ENCODE results near the gene BST2.

BST2 gene

GRCh38 chr19:17419154-17419620 is 13.8 kb upstream of the BST2 start:
- peak overlapping the region; percentile 44 for H3K4me3 ChIP-seq (ENCODE audit: low read depth, low read length)
- DNase-seq (ENCODE audit: low read depth, low spot score): no peak
- in situ Hi-C loops (cut with HindIII; ENCODE audit: low sequenced_read_pairs): no loop called here
- TF ChIP-seq CTCF (IDR thresholded peaks at IDR 0.05; ENCODE audit: low read depth, low read length): no peak

- no peak for TF ChIP-seq CTCF (IDR thresholded peaks at IDR 0.05; ENCODE audit: low read depth, low read length)
- no peak for DNase-seq (ENCODE audit: low read depth, low spot score)
- no peak overlapping the region for H3K4me3 ChIP-seq (ENCODE audit: low read depth, low read length)
- in situ Hi-C loops (cut with HindIII; ENCODE audit: low sequenced_read_pairs): no loop called here
Measured at GRCh38 chr19:17418710-17419109, 13.3 kb upstream of the BST2 start.

- TF ChIP-seq CTCF (IDR thresholded peaks at IDR 0.05; ENCODE audit: low read depth, low read length): no peak
- in situ Hi-C loops (cut with HindIII; ENCODE audit: low sequenced_read_pairs): no loop called here
- H3K4me3 ChIP-seq (ENCODE audit: low read depth, low read length): no peak overlapping the region
- DNase-seq (ENCODE audit: low read depth, low spot score): no peak
Measured at GRCh38 chr19:17415121-17415520, 9.7 kb upstream of the BST2 start.

GRCh38 chr19:17414097-17414496 is 8.7 kb upstream of the BST2 start:
- in situ Hi-C loops (cut with HindIII; ENCODE audit: low sequenced_read_pairs): no loop called here
- DNase-seq (ENCODE audit: low read depth, low spot score): no peak
- TF ChIP-seq CTCF (IDR thresholded peaks at IDR 0.05; ENCODE audit: low read depth, low read length): no peak
- H3K4me3 ChIP-seq (ENCODE audit: low read depth, low read length): no peak overlapping the region

- in situ Hi-C loops (cut with HindIII; ENCODE audit: low sequenced_read_pairs): no loop called here
- no peak for DNase-seq (ENCODE audit: low read depth, low spot score)
- H3K4me3 ChIP-seq (ENCODE audit: low read depth, low read length): no peak overlapping the region
- no peak for TF ChIP-seq CTCF (IDR thresholded peaks at IDR 0.05; ENCODE audit: low read depth, low read length)
Measured at GRCh38 chr19:17411801-17412200, 6.4 kb upstream of the BST2 start.

GRCh38 chr19:17409990-17410389 is 4.6 kb upstream of the BST2 start:
- H3K4me3 ChIP-seq (ENCODE audit: low read depth, low read length): no peak overlapping the region
- in situ Hi-C loops (cut with HindIII; ENCODE audit: low sequenced_read_pairs): no loop called here
- TF ChIP-seq CTCF (IDR thresholded peaks at IDR 0.05; ENCODE audit: low read depth, low read length): no peak
- DNase-seq (ENCODE audit: low read depth, low spot score): no peak

- no peak for DNase-seq (ENCODE audit: low read depth, low spot score)
- no peak overlapping the region for H3K4me3 ChIP-seq (ENCODE audit: low read depth, low read length)
- in situ Hi-C loops (cut with HindIII; ENCODE audit: low sequenced_read_pairs): no loop called here
- TF ChIP-seq CTCF (IDR thresholded peaks at IDR 0.05; ENCODE audit: low read depth, low read length): no peak
Measured at GRCh38 chr19:17406887-17407196, 1.4 kb upstream of the BST2 start.

All from astrocyte of the spinal cord (primary cell).